ENCODE results near the gene SMPD3. TPM values are rescaled to one million over a fixed set of nuclear protein-coding genes. Genes with fewer than 3 reads are reported as not detected.

Gene SMPD3
- total RNA-seq, 3 donors from 2014 or later, result under 0.01 to 15.4 (median 2.9) TPM

GRCh38 chr16:68423771-68424170, 24.5 kb downstream of the SMPD3 start:
- Histone ChIP-seq H3K27ac (no peak overlapping the region), H3K4me1 (no peaks in the 10 kb centered on the region), H3K36me3 (no peaks in the 10 kb centered on the region), H3K9me3 (no peaks in the 10 kb centered on the region), H3K4me3 (no peak overlapping the region), H3K27me3 (no peaks in the 10 kb centered on the region)
- TF ChIP-seq POLR2AphosphoS5 (IDR thresholded peaks at IDR 0.05) (no peak), POLR2A (IDR thresholded peaks at IDR 0.05) (no peak), CTCF (IDR thresholded peaks at IDR 0.05) (no peak)
- intact Hi-C loops (cut with DNase I; ENCODE audit: low total_unique reads), result no loop called here
- peak in 1 of 2 donors; percentile 25 for DNase-seq (ENCODE audit: low spot score in 2 of 2)

GRCh38 chr16:68422396-68422960, 25.8 kb downstream of the SMPD3 start:
- TF ChIP-seq CTCF (IDR thresholded peaks at IDR 0.05) (no peak), POLR2A (IDR thresholded peaks at IDR 0.05) (no peak), POLR2AphosphoS5 (IDR thresholded peaks at IDR 0.05) (no peak)
- Histone ChIP-seq H3K27ac (no peak overlapping the region), H3K4me1 (peaks cover 0 to 4% of the 10 kb centered on the region in 2 donors), H3K36me3 (no peaks in the 10 kb centered on the region), H3K4me3 (no peak overlapping the region), H3K9me3 (no peaks in the 10 kb centered on the region), H3K27me3 (no peaks in the 10 kb centered on the region)
- DNase-seq (ENCODE audit: low spot score in 2 of 2), result no peak
- intact Hi-C loops (cut with DNase I; ENCODE audit: low total_unique reads), result no loop called here

- Histone ChIP-seq H3K4me3 (no peak overlapping the region), H3K4me1 (peaks cover 0 to 12% of the 10 kb centered on the region in 2 donors), H3K9me3 (no peaks in the 10 kb centered on the region), H3K27ac (no peak overlapping the region), H3K36me3 (no peaks in the 10 kb centered on the region), H3K27me3 (no peaks in the 10 kb centered on the region)
- TF ChIP-seq CTCF (IDR thresholded peaks at IDR 0.05), result no peak
- TF ChIP-seq POLR2A (IDR thresholded peaks at IDR 0.05), result no peak
- TF ChIP-seq POLR2AphosphoS5 (IDR thresholded peaks at IDR 0.05), result no peak
- peak in 1 of 2 donors; percentile 12 for DNase-seq (ENCODE audit: low spot score in 2 of 2)
- intact Hi-C loops (cut with DNase I; ENCODE audit: low total_unique reads), result no loop called here
Measured at GRCh38 chr16:68421076-68421475, 27.2 kb downstream of the SMPD3 start.

- TF ChIP-seq POLR2AphosphoS5 (IDR thresholded peaks at IDR 0.05), result no peak
- TF ChIP-seq CTCF (IDR thresholded peaks at IDR 0.05), result no peak
- TF ChIP-seq POLR2A (IDR thresholded peaks at IDR 0.05), result no peak
- DNase-seq (ENCODE audit: low spot score in 2 of 2), result no peak
- no peak overlapping the region for H3K27ac ChIP-seq
Measured at GRCh38 chr16:68420366-68420942, 27.9 kb downstream of the SMPD3 start.

GRCh38 chr16:68417711-68418301, 30.5 kb downstream of the SMPD3 start:
- Histone ChIP-seq H3K36me3 (no peaks in the 10 kb centered on the region), H3K4me3 (peak overlapping the region in 1 of 3 donors; percentile 16), H3K4me1 (peaks cover 0 to 12% of the 10 kb centered on the region in 2 donors), H3K27me3 (no peaks in the 10 kb centered on the region), H3K9me3 (no peaks in the 10 kb centered on the region), H3K27ac (peak overlapping the region; percentile 93 to 95)
- TF ChIP-seq CTCF (IDR thresholded peaks at IDR 0.05) (no peak), POLR2AphosphoS5 (IDR thresholded peaks at IDR 0.05) (peak in 1 of 3 donors; percentile 8), POLR2A (IDR thresholded peaks at IDR 0.05) (no peak)
- intact Hi-C loops (cut with DNase I; ENCODE audit: low total_unique reads), result no loop called here
- peak; percentile 63 to 77 for DNase-seq (ENCODE audit: low spot score in 2 of 2)

More at GRCh38 chr16:68420366-68420942, 27.9 kb downstream of the SMPD3 start:
- intact Hi-C loops (cut with DNase I; ENCODE audit: low total_unique reads), result no loop called here
- Histone ChIP-seq H3K27me3 (no peaks in the 10 kb centered on the region), H3K36me3 (no peaks in the 10 kb centered on the region), H3K9me3 (no peaks in the 10 kb centered on the region), H3K4me3 (no peak overlapping the region), H3K4me1 (peaks cover 0 to 12% of the 10 kb centered on the region in 2 donors)
